Occipital lobe (tissue), 2 donors: Measurements from ENCODE around the gene HOXD1. TPM values are rescaled to one million over a fixed set of nuclear protein-coding genes. Genes with fewer than 3 reads are reported as not detected.

Experiments used
- DNase-seq: peaks from one replicate; lab custom pipeline; 2025; lab: John Stamatoyannopoulos, UW
- total RNA-seq: library from RNA; depleted of rRNA; stranded (reverse); fragments of >200 nt; gene quantifications from one replicate; pipeline ENCODE4 v1.2.3, GENCODE V29; 2014

The HOXD1 gene
- total RNA-seq, 1 donor from 2014 or later, result not detected

- DNase-seq, result no peak
Observed at GRCh38 chr2:176165370-176166050, 23.0 kb upstream of the HOXD1 start.

- DNase-seq, result no peak
Observed at GRCh38 chr2:176166272-176166671, 22.2 kb upstream of the HOXD1 start.

- no peak for DNase-seq
Observed at GRCh38 chr2:176167398-176167797, 21.1 kb upstream of the HOXD1 start.

- no peak for DNase-seq
Observed at GRCh38 chr2:176169181-176169580, 19.3 kb upstream of the HOXD1 start.

- no peak for DNase-seq
Observed at GRCh38 chr2:176169711-176170110, 18.8 kb upstream of the HOXD1 start.

GRCh38 chr2:176170602-176171305, 17.7 kb upstream of the HOXD1 start:
- DNase-seq, result no peak

GRCh38 chr2:176171351-176172006, 17.0 kb upstream of the HOXD1 start:
- no peak for DNase-seq

- no peak for DNase-seq
Observed at GRCh38 chr2:176172007-176172894, 16.2 kb upstream of the HOXD1 start.

- no peak for DNase-seq
Observed at GRCh38 chr2:176172895-176173566, 15.4 kb upstream of the HOXD1 start.

- no peak for DNase-seq
Observed at GRCh38 chr2:176173567-176174381, 14.7 kb upstream of the HOXD1 start.

GRCh38 chr2:176174382-176174823, 14.1 kb upstream of the HOXD1 start:
- no peak for DNase-seq

- no peak for DNase-seq
Observed at GRCh38 chr2:176174824-176175708, 13.4 kb upstream of the HOXD1 start.

GRCh38 chr2:176175709-176176607, 12.5 kb upstream of the HOXD1 start:
- DNase-seq, result no peak

- DNase-seq, result no peak
Observed at GRCh38 chr2:176177580-176178037, 10.9 kb upstream of the HOXD1 start.

GRCh38 chr2:176178038-176178756, 10.3 kb upstream of the HOXD1 start:
- no peak for DNase-seq

- no peak for DNase-seq
Observed at GRCh38 chr2:176178757-176179295, 9.6 kb upstream of the HOXD1 start.

GRCh38 chr2:176181551-176181950, 6.9 kb upstream of the HOXD1 start:
- no peak for DNase-seq
